ENCODE results near the gene TOMM34.

TOMM34 gene

DNA sequence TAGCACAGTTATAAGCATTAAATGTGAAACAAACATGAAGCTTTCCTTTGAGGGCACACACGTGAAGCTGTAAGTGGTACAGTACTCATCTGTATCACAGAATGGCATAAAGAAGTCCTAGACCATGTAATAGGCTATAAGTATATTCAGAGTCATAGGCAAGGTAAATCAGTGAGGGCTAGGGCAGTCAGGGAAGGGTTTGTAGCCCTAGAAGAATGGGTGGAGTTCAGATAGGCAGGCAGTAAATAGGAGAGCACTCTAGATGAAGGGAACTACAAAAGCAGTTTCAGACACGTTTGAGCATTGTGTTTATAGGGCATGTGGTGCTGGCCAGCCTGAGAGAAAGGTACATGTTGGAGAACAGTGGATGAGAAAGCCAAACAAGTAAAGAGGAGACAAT, 65.2 kb downstream of the TOMM34 start:
- DNase-seq (ENCODE audit: low spot score): no peak

Data from HuH-7 (cell line).